HG03457 (cell line): Measurements from ENCODE around the gene MS4A4A.
"Not testable (repeated sequence)": the region's sequence is repeated elsewhere in the genome, so short reads cannot be mapped to it uniquely, and the experiment has no call there.

Source experiments
- ATAC-seq: cut with Tn5 transposase; IDR thresholded peaks from one replicate; pipeline ENCODE4 v1.9.1; 2021; ENCODE audit warnings: moderate number of reproducible peaks; ENCODE audit not compliant: unreplicated experiment

Gene MS4A4A

DNA sequence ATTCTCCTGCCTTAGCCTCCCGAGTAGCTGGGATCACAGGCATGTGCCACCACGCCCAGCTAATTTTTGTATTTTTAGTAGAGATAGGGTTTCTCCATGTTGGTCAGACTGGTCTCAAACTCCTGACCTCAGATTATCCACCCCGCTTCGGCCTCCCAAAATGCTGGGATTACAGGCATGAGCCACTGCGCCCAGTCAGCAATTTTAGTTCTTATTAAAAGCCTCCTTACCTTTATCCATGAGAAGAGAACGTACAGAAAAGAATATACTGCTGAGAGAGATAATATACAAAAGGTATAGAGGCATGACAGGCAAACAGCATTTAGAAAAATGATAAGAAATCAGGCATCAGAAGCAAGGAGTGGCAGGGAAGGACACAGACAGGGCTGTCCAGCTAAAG is 21.4 kb downstream of the MS4A4A start:
- not testable (repeated sequence) for ATAC-seq

DNA sequence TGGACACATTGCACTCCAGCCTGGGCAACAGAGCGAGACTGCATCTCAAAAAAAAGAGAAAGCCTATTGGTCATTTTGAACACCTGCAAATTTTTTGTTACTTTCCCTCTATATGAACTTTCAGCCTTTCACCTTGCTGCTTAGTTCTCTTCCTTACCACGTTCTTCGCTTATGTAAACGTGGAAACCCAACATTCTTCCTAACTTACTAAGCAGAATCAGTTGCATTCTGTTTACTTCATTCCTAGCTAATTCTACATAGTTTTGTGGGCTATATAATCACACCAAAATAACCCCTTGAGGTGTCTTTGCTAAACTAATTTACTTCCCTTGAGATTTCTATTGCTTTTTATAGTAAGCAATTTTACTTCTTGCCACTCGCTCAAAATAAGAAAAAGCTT is 23.2 kb downstream of the MS4A4A start:
- ATAC-seq = no peak

DNA sequence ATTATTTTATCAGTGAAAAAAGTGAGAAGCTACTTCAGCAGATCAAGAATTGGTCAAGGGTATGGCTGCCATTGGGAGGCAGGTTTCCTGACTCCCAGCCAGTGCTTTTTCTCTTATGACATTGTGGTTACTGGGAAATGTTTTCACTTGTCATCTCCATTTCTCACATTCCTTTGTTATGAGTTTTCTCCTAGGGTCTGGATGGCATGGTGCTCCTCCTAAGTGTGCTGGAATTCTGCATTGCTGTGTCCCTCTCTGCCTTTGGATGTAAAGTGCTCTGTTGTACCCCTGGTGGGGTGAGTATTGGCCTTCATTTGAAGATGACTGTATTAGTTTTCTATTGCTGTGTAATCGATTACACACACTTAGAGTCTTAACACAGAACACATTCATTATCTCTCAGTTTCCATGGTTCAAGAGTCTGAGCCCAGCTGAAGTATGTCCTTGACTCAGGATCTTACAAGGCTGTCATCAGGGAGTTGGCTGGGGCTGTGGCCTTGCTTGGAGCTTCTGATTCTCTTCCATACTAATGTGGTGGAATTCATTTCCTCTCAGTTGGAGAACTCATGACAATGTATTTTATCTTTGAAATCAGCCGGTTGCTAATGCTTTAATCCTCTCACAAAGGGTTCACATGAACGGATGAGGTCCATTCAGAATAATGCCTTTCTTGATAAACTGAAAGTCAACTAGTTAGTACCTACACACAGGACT is 25.6 kb downstream of the MS4A4A start:
- no peak for ATAC-seq

DNA sequence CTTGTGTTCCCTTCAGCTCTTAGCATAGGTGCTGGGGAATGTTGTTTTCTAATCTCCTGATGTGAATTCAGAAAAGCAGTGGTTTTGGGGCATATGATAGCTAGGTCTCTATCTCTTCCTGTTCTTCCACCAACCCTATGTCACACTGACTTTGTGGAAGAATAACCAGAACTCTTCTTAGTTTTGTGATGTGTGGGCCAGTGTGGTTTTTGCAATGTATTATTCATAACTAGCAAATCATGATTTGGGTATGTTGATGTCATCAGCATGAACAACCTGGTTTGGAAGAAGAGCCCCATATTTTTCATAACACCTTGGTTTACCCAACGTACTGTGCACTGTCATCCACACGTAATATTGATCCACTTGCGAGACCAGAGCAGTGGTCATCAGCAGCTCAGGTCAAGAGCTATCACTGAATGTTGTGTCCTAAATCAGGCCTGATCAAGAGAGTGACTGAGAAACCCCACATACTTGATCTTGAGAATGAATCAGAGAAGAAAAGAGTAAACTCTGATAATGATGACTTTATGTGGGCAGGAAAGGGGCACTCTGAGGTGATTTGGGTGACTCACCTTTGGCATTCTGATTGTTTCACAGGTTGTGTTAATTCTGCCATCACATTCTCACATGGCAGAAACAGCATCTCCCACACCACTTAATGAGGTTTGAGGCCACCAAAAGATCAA is 27.2 kb downstream of the MS4A4A start:
- ATAC-seq = no peak

DNA sequence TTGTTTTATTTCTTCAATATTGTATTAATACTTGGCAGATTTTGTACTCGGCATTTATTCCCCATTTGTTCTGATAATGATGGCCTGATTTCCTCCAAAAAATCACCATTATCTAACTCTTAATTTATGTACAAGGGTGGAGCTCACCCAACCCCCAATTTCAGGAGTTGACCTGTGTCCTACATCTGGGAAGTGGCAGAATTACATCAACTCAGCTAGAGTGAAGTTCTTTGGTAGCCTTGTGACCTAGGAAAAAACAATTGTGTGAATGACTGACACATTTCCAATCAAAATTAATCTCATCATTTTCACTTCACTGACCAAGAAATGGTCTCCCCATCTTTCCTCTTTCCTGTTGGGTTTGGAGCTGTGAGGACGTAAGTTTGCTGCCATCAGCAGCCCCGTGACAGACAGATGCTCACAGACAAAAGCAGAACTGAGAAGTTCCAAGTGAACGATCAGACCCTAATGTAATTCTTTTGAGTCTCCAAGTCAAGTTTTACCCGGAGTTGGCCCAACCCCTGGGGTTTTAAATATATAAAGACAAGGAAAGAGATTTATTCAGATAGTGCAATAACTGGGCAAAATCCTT is 30.0 kb downstream of the MS4A4A start:
- no peak for ATAC-seq

DNA sequence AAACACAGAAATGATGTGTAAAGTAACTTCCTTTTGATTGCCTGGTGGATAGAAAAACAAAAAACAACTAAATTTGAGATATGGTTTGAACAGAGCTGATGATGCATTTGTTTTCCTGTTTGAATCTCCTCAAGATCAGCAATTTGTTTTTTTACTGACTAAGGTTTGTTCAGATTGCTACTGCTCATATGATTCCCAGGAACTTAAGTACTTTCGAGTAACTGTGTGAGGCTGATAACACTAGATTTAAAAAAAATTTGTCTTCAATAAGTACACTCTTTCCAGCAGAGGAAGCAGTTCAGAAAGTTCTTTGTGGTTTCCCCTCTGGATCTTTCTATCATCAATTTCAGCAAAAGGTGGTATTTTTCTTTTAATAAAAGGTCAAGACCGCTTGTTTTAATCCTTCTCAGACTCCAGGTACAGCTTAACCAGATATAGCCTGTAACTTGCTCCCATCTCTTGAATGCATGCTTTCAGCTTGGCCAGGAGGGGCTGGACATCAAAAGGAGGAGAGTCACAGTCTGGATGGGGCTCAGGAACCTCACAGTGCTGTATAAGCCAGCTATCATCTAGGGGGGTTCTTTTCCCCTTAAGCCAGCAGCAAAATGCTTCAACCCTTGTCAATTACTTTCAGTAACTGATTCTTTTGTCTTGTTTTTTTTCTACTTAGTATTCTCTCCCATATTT is 34.3 kb downstream of the MS4A4A start:
- no peak for ATAC-seq

DNA sequence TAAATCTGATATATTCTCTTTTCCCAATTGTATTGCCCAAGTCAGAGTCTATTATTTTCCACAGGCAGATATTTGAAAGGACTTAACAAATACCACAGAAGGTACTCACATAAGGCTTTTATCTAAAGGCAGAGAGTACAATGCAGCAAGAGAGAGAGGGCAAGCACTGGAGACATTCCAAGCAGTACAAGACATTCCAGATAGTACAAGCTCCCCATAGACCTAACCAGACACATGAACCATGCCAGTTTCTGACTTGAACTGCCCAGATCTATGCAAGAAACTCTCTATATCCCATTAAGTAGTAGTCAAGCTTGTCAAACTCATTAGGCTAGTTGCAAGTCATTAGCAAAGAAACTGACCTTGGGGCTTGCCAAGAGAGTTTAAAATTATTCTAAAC is 35.4 kb downstream of the MS4A4A start:
- no peak for ATAC-seq

DNA sequence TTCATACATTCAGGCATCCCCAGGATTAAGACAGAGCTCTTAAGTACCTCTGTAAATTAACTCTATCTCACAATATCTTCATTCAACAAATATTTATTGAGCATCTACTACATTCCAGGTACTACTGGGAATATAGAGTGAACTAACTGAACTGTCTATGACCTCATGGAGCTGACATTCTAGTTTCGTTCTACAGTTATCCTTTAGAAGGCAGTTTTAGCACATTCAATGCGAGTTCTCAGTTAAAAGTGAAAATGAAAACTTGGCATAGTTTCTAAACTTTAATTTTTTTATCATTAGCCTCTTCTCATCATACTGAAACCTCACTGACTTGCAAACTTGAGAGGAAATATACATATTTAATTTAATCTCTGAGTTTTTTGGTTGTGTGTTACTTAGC is 35.9 kb downstream of the MS4A4A start:
- no peak for ATAC-seq

DNA sequence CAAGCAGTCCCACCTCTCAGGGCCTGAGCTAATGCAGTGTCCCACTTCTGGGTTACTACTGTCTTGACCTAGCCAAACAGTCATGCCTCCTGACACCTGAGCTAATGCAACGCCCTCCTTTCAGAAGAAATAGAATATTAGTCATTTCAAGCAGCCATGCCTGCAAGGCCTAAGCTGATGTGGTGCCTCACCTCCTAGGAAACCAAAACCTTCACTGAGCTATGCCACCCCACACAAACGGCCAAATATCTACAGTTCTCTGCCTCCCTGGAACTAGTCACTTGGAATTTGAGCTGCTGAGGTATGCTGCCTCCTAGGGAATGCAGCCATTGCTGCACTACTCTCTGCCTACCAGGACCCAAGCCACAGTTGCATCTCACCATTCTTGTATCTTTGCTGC is 38.3 kb downstream of the MS4A4A start:
- ATAC-seq = no peak

DNA sequence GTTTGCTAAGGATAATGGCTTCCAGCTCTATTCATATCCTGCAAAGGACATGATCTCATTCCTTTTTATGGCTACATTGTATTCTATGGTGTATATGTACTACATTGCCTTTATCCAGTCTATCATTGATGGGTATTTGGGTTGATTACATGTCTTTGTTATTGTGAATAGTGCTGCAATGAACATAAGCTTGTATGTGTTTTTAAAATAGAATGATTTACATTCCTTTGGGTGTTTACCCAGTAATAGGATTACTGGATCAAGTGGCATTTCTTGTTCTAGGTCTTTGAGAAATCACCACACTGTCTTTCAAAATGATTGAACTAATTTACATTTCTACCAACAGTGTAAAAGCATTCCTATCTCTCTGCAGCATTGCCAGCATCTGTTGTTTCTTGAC is 40.6 kb downstream of the MS4A4A start:
- no peak for ATAC-seq

DNA sequence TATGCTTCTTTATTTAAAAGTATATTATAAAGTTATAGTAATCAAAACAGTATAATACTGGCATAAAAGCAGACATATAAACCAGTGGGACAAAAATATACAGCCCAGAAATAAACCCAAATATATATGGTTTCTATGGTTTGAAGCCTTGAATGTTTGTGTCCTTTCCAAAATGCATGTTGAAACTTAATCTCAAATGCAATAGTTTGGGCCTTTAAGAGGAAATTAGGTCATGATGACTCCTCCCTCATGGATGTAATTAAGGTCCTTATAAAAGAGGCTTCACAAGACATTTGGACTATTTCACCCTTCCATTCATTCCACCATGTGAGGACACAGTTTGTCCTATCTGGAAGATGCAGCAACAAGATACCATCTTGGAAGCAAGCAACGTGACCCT is 46.5 kb downstream of the MS4A4A start, which contains the start of gene MS4A6E:
MS4A6E (plus strand) TSS at position 301 of the 400 bp plus-strand sequence. CDS start 7,641 bp downstream, outside the sequence.
- ATAC-seq = no peak

DNA sequence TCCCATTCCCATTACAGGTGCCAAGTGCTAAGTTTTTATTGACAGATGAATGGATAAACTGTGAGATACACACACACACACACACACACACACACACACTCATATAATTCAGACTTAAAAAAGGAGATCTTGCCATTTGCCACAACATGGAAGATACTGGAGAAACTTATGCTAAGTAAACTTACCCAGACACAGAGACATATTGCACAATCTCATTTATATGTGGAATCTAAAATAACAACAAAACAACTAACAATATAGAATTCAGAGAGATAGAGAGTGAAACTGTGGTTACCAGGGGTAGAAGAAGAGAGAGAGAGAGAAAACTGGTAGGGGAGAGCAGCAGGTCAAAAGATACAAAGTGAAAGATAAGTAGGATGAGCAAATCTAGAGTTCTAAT is 48.0 kb downstream of the MS4A4A start:
- no peak for ATAC-seq

DNA sequence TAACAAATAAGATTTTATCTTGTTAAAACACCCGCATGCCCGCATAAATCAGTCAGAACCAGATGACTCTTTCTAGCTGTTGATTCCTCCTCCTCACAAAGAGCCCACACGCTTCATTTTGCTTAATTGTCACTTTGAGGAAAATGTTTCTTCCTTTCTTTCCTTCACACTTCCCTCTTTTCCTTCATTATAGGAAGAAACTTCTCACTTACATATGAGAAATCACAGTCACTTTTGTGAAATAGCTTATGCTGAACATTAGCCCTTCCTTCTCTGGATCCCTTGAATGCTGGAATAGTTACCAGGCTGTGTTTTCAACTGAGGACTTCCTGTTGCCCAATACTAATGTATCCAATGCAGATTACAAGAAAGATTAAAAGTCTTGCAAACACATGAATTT is 52.4 kb downstream of the MS4A4A start:
- no peak for ATAC-seq

DNA sequence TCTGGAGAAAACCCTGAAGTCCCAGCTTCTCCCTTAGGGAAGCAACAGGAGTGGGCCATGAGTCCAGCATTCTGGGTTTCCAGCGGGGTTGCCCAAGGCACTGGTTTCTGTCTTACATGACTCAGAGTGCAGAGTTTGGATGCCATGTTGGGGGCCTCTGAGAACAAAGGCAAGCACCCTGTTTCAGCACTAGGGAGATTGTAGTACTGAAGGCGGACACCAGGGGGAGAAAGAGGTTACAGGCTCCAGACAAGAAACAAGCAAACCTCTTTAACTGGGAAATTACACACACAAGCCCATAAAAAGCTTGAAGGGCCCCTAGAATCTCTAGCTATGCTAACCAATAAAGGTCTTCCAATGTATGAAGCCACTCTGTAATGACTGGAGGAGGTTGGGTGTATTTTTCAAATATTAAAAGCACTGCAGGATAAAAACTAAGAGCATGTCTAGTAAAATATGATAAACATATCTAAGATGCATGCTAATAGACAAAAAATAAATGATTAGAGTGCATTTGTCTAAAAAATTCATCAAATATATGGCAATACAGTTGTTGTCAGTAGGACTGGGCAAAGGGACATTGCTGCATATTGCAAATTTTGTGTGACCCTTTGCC is 53.6 kb downstream of the MS4A4A start:
- no peak for ATAC-seq

DNA sequence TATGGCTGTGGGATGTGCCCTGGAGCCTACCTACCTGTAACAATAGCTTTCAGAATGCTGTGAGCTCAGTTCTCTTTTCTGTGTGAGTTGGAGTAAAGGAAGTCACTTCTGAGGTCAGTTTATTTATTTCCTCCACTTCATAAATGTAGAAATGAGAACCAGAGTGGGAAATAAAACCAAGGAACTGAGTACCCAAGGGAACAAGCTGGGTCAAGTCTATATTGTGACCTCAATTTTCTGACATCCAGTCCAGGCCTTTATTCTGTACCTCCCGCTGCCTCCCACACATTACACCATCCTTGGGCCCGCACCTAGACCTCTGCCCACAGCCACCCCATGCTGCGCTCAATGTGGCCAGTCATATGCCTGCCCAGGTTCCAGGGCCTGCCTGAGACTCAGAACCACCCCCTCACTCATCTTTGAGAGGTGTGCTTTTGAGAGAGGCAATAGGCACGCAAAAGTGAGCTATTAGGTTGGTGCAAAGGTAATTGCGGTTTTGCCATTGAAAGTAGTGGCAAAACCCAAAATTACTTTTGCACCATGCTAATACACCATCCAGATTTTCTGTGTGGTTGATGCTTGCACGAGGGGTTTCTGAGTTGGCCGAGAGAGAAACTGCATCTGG is 56.4 kb downstream of the MS4A4A start:
- no peak for ATAC-seq

DNA sequence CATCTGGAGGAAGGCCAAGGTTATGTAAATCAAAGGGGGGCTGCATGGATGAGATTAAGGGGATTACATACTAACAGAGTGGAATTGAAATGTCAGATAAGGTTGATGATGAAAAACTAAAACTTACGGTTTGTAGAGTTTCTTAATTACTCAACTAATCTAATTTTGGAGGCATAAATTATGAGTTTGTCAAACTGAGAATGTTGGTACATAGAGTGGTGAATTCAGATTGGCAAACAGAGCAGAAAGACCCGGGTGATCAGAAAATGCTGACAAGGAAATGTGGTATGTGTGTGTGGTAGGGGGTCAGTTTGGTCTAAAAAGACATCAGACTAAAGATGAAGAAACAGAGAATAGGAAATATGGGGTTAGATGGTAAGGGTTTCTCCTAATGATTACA is 57.6 kb downstream of the MS4A4A start:
- no peak for ATAC-seq

DNA sequence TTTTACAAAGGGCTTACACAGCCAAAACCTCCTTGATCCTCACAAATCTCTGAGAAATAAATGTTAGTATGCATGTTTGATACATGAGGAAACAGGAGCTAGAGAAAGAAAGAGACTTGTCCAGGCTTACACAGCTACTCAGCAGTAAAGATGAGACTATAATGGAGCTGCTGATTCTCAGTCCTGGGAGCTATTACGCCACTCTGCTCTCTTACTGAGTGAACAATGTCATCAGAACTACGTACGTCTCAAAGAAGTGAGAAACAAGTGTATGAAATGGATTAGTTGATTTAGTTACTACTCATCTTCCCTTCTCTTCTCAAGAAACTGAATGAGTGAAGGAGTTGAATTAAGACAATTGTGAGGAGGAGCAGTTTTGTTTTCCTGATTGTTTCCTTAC is 58.9 kb downstream of the MS4A4A start:
- no peak for ATAC-seq

DNA sequence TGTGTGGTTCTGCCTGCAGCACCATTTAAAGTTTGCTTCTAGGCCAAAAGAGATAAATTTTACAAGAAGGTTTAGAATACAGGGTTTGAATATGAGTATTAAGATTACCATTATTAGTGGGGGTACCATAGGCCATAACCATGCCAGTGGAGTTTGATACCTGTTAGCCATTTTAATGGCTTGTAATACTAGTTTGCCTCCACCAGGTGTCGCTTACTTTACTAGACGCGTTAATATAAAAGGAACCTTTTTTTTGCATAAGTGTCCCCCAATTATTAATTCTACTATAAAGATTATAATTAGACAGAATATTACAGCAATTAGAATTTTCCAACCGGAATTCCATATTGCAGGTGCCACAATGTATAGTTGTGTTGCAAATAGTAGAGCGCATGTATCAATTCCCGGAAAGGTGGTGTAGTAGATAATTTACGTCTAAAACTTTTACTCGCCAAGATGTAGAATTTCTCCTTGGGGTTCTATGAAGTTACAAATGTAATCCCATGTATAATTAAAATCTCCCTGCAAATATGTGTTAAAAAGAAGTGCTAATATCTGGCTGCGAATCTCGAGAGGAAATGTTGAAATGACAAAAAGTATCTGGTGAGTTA is 62.7 kb downstream of the MS4A4A start:
- no peak for ATAC-seq

DNA sequence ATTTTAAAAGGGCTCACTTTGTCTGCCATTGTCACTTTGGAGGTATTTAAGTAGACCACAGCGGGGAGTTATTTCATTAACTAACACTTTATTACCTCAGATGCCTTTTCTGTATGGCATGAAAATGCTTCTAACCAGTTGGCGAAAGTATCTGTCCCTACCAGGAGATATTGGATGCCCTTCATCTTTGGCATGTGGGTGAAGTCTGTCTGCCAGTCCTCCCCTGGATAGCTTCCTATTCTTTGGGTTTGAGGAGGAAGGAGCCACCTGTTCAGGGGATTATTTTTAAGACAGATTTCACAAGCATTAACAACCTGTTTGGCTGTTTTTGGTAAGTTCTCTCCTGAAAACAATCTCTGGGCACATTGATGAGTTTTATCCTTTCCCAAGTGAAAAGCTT is 63.7 kb downstream of the MS4A4A start:
- no peak for ATAC-seq

DNA sequence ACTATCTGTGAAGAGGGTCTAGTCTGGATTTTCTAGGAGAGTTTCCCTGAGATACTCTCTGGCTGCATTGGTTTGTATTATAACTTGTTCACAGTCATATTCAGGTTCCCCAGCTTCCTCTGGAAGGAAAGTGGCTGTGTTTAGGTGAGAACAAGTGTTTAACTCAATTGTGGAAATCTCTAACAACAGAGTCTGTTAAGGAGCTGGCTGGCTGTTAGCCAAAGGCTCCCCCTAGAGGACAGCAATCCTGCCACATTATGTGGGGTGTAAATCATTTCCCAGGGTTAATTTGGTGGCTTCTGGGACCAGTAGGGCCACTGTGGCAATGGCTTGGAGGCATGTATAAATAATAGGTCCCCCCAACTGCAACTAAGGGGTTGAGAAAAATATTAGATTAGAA is 65.0 kb downstream of the MS4A4A start:
- no peak for ATAC-seq
